HG03520 (cell line): ENCODE results near the gene FAAH2.
"Not testable (repeated sequence)": the region's sequence is repeated elsewhere in the genome, so short reads cannot be mapped to it uniquely, and the experiment has no call there.

Source experiments
- ATAC-seq: cut with Tn5 transposase; IDR thresholded peaks from one replicate; pipeline ENCODE4 v1.9.1; 2021; ENCODE audit warnings: mild to moderate bottlenecking, moderate library complexity; ENCODE audit not compliant: unreplicated experiment

FAAH2 gene

DNA sequence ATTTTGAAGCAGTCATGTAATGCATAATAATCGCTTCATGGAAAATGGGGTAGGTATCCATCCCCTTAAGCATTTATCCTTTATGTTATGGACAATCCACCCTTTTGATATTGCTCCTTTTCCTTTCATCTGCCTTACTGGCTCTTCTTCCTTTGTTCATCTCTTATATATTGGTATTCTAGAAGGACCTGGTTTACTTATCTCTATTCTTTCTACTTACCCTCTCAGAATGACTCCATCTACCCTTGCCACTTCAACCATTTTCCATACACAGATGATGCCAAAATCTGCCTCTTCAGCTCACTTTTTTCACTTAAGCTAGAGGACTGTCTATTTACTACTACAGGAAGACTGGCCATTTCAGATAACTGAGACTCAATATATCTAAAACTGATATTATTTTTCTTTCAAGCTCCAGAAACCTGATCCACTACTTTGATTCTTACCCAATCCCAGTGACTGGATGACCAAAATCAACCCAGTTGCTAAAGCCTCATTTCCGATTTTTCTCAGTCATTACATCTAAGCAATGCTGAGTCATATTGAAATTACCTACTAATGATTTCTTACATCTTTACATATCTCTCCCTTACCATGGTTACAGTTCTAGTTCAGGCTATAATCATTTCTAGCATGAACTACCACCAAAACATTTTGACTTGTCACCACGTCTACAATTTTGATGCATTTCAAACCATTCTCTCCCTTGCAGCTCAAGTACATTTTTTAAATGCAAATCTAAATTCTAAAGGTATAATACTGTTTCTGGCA is 93.7 kb downstream of the FAAH2 start:
- ATAC-seq = peak; percentile 73

DNA sequence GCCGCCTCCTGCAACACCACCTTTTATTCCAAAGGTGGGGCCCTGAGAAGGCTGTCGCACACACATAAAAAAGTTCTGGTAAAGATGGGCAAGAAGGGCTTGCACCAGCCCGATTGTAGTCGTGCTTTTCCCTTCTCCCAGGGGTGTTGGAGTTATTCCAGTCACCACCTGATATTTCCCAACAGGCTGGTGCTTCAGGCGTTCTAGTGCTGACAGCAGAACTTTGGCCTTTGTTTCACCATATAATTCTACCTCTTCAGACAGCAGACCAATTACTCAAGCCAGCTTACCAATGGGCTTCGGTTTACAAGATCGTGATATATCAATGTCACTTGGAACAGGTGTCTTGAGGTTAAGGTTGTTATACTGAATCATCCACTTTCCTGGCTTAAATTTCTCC is 107.7 kb downstream of the FAAH2 start:
- not testable (repeated sequence) for ATAC-seq

DNA sequence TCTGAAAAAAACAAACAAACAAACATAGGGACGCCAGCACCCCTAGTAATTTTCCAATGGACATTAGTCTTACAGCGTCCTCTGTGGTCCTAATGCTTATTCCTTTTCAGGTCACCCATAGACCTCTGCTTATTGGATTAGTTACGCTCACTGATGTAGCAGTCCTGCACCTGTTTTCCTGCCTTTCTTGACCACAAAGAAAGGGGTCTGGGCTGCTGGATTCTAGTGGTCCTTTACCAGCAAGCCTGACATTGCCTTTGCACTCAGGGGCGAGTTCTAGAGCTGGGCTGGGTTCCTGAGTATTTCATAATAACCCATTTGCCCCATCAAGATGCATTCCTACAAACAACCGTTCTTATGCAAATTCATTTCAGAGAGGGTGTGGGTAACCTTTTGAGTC is 116.7 kb downstream of the FAAH2 start:
- ATAC-seq = not testable (repeated sequence)

DNA sequence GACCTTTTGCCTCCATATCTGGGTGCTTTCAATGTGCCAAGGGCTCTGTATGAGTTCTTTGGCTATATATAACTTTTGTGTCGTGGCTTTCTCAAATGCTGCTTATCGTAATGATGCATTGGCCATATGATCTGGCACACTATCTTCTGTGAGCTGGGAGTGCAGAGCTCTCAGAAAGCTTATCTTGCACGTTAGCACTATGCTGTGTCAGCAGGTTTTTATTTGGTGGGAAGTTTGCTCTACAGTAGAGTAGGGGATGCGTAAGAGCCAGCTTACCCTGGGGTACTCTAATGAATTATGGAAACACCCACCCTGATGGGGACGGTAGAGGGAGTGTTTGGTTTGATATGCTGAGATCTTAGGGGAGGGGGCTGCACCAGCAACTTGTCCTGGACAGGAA is 119.6 kb downstream of the FAAH2 start:
- no peak for ATAC-seq

DNA sequence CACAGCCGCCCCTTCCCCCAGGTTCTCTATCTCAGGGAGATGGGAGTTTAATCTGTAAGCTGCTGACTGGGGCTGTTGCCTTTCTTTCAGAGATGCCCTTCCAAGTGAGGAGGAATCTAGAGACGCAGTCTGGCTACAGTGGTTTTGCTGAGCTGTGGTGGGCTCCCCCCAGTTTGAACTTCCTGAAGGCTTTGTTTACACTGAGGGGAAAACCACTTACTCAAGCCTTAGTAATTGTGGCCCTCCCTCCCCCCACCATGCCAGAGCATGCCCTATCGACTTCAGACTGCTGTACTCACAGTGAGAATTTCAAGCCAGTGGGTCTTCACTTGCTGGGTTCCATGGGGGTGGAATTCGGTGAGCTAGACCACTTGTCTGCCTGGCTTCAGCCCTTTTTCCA is 131.3 kb downstream of the FAAH2 start:
- ATAC-seq = no peak

DNA sequence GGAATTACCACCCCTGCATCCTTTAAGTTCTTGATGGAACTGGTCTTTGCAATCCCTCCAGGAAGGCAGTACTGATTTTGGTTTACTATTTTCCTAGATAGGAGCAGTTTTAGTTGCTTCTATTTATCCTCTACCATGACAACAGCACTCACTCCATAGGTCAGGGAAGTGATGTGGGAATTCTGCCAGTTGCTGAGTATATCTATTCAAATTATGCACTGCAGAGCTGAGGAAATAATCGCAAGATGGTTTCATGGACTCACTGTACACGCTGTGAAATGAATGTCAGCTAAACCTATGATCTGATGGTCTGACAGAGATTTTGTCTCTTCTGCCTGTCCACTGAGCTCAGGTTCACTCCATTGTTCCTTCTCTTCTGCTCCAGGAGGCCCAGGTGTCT is 135.8 kb downstream of the FAAH2 start:
- ATAC-seq = no peak

DNA sequence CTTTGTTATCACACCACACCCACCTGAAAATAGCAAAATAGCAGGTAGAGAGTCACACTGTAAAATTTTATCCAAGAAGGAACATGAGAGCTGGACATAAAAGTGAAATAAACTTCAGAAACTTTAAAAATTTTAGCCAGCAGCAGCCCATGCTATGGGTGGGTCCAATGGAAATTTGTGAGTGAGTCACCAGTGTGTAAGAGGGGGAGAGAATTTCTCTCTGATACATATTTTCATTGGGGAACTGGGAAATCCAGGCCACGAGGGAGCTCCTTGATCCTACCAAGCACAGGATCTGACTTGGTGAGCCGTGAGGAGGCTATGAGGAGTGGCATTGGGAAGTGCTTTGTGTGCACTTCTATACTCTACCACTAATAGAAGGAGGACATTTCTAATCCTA is 136.3 kb downstream of the FAAH2 start:
- no peak for ATAC-seq

DNA sequence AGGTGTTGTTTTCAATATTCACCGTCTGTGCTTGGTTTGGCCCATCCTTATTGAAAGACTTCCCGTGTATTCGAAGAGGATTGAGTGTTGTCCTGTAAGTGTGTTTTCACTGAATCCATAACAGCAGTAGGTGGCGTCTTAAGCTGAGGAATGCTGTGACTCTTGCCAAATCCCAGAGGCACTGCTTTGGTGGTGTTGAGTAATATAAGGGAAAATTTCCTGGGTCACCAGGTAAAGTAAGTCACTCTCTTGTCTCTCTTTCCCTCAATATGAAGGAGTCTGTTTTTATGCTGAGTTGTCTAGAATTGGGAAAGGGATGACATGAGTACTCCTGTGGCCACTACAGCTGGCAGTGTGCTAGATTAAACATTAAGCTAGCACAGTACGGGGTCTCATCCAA is 158.6 kb downstream of the FAAH2 start:
- ATAC-seq = no peak

DNA sequence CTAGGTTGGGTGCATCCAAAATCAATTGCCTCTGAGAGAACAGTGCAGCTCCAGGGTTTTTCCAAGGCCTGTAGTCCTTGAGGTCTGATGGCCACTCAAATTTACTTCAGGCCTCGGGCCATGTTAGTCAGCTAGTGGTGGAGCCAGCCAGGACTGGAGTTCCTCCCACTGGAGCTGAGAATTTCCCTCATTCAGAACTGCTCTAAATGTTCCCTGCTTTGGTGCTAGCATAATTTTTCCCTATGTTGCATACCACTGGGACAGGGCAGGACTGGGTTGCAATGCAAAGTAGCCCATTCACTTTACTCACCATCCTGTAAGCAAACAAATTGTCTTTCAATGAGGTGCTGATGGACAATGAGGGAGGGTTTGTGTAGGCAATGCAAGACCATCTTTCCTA is 159.3 kb downstream of the FAAH2 start:
- no peak for ATAC-seq

DNA sequence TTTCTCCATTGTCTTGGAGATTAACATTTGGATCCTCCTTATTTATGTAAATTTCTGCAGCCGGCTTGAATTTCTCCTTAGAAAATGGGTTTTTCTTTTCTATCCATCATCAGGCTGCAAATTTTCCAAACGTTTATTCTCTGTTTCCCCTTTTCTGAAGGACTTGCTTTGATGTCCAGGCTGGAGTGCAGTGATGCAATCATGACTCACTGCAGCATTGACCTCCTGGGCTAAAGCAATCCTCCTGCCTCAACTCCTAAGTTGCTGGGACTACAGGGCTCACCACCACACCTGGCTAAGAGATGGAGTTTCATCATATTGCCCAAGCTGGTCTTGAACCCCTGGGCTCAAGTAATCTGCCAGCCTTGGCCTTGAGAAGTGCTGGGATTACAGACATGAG is 161.3 kb downstream of the FAAH2 start:
- ATAC-seq = no peak

DNA sequence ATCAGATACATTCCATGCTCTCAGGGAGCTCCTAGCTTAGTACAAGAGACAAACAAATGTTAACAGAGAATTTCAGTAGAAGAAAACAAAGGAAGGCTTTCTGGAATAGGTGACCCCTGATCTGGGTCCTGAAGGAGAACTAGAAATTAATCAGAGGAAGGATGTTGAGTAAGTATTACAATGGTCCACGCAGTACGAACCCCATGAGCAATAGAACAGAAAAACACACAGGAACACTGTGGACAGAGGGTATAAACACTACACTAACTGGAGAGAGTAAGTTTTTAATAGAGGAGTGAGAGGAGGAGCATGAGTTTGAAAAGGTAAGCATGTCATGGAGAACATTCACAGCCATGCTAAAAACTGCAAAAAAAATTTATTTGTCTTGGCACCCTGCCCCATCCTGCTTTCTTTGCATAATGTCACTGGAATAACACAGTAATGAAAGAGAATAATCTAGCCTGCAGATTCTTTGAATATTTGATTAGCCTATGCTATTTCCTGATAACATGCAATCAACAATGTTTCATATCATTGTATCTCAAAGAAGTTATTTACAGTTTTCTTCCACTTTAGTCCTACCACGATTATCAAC is 165.0 kb downstream of the FAAH2 start:
- ATAC-seq = no peak

DNA sequence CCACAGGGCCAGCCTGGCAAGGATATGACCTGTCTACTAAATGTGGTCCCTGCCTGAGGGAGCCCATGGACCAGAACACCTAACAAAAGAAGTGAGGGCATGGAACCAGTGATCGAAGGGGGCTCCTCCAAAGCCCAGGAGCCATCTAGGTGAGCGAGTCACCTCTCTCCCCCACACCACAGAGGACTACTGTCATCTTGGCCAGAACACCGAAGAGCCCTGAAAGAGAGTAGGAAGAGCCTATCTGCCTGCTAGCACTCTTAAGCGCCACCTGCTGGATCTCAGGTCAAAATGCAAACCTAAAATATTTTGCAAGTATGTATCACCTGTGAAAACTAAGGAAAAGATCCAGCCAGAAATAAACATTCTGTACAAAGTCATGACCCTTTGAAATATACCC is 167.4 kb downstream of the FAAH2 start:
- ATAC-seq = peak; percentile 51

DNA sequence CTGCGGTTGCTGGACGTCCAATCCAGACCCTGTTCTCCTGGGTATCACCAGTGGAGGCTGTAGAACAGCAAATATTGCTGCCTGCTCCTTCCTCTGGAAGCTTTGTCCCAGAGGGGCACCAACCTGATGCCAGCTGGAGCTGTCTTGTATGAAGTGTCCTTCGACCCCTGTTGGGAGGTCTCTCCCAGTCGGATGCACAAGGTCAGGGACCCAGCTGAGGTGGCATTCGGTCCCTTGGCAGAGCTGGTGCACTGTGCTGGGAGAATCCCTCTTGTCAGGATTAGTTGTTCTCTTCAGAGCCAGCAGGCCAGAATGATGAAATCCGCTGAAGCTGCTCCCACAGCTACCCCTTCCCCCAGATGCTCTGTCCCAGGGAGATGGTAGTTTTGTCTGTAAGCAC is 195.0 kb downstream of the FAAH2 start:
- no peak for ATAC-seq

DNA sequence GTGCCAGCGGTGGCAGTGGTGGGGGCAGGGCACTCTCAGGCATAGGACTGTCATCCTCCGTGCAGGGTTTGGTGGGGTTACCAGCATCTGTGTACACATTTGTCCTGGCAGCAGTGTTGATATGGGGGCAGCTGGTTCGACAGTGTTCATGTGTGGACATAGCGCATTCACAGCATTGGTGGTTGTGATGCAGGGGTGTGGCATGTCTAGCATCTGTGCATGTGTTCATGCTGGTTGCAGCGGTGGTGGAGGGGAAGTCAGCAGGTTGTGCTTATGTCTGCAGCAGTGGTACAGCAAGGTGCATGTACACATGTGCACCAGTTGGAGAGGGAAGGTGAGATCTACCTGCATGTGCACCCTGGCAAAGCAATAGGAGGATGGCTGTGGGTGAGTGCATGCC is 230.0 kb downstream of the FAAH2 start:
- no peak for ATAC-seq

DNA sequence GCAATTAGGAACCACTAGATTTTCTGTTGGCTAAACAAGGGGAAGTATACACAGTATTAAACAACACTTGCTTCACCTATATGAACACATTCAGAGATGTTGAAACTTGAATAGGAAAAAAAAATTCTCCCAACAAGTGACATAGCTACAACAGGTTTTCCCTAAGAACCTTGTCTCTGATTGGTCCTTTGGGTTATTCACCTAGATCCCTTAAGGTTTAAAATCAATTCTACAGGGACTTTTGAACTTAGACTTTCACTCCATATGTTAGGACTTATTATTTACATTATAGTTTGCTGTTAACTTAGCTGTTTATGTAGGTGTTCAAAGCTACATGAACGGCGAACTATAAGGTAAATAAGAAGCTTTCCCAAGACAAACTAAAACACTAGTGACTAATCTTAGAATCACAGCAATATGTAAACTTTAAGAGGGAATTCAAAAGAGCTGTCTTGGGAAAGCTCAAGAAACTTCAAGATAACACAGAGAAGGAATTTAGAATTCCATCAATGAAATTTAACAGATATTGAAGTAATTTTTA is 233.1 kb downstream of the FAAH2 start:
- no peak for ATAC-seq

DNA sequence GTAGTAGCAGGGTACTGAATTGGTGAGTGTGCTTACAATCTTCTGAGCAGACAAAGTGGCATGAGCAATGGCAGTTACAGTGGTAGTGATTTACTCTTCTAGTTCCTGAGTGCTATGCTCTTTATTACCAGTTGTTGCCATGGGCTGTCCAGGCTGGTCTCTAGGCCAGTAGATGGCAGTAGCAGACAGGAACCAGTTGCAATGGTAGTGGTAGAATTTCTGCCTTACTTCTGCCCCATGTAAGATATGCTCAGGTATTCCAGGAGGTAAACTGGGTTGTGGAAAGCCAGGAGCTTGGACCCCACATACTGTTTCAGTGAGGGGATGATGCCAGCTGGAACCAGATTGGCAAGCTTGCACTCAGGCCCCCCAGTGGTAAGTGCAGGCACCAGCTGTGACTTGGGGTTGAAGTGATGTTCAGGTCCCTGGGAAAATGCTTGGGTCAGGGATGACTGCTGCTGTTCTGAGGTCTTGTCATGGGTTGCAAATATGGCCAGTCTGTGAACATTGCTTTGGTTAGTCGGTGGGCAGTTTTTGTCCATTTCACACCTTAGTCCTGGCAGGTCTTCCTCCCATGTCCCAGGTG is 242.3 kb downstream of the FAAH2 start:
- peak; percentile 61 for ATAC-seq
